B cell (primary cell): ENCODE measurements around the gene MAGI2. TPM values are rescaled to one million over a fixed set of nuclear protein-coding genes. Genes with fewer than 3 reads are reported as not detected.

Experiments used
- ATAC-seq: fragments of 200-7000 bp; cut with Tn5 transposase; one replicate; pipeline ENCODE4 v1.10.0; 2021; ENCODE audit warnings: low read depth, mild to moderate bottlenecking, moderate number of reproducible peaks, moderate library complexity
- CTCF ChIA-PET: fragments of 350-600 bp; sonication (Branson Sonifier 250); formaldehyde crosslinking; loops from one replicate; lab custom pipeline; 2021; ENCODE audit warnings: antibody characterized with exemption, inconsistent platforms; lab: Charles Lee
- POLR2A ChIA-PET: fragments of 350-600 bp; sonication (Branson Sonifier 250); formaldehyde crosslinking; loops from one replicate; lab custom pipeline; 2021; ENCODE audit warnings: antibody characterized with exemption; lab: Charles Lee
- DNase-seq: peaks from one replicate; pipeline ENCODE4 v3.0.0; 2013
- H2AFZ ChIP-seq: 2 replicates; pipeline ENCODE4 v1.6.1; 2012; ENCODE audit warnings: mild to moderate bottlenecking, low read depth, low read length; ENCODE audit not compliant: insufficient read depth, poor library complexity, severe bottlenecking
- H3K27ac ChIP-seq, 2 donors: 1 replicate in 1 of 2; 2 replicates in 1 of 2; pipeline ENCODE4 v1.5.1; 2012 to 2013; ENCODE audit warnings: low read length in 2 of 2, mild to moderate bottlenecking in 2 of 2, moderate library complexity in 1 of 2
- H3K27me3 ChIP-seq, 4 experiments: fragments of 200-600 bp in 1 of 4; sonication (generic) in 1 of 4; replicated peaks in 1 of 4; 1 replicate in 2 of 4; 2 replicates in 2 of 4; pipeline versions ENCODE4 v1.6.1 to v1.7.0; 2013 to 2016; ENCODE audit warnings: low read length in 3 of 4, mild to moderate bottlenecking in 2 of 4, mixed read lengths in 1 of 4, moderate library complexity in 1 of 4; ENCODE audit not compliant: insufficient read depth in 4 of 4, control insufficient read depth in 3 of 4; ENCODE audit errors: control extremely low read depth in 1 of 4
- H3K36me3 ChIP-seq, 2 experiments: replicated peaks in 1 of 2; 1 replicate in 1 of 2; 2 replicates in 1 of 2; pipeline versions ENCODE4 v1.6.1 to v1.7.1; 2013; ENCODE audit warnings: low read length in 1 of 2; ENCODE audit not compliant: insufficient read depth in 2 of 2, control insufficient read depth in 1 of 2; ENCODE audit errors: control extremely low read depth in 1 of 2, extremely low read depth in 1 of 2
- H3K4me1 ChIP-seq, 2 donors: fragments of 200-600 bp in 1 of 2; sonication (generic) in 1 of 2; 1 replicate in 1 of 2; 2 replicates in 1 of 2; pipeline versions ENCODE4 v1.5.1 to v1.6.1; 2013 to 2017; ENCODE audit warnings: low read length in 2 of 2; ENCODE audit not compliant: control insufficient read depth in 2 of 2, insufficient read depth in 2 of 2
- H3K4me2 ChIP-seq: replicated peaks from 2 replicates; pipeline ENCODE3; 2012; ENCODE audit warnings: mild to moderate bottlenecking, low read depth, low read length; ENCODE audit not compliant: poor library complexity, severe bottlenecking
- H3K4me3 ChIP-seq, 5 experiments: fragments of 200-600 bp in 1 of 5; sonication (generic) in 1 of 5; 1 replicate in 3 of 5; 2 replicates in 2 of 5; pipeline versions ENCODE4 v1.5.1 to v1.7.0; 2011 to 2016; ENCODE audit warnings: low read length in 4 of 5, mild to moderate bottlenecking in 4 of 5, low read depth in 2 of 5, control low read depth in 1 of 5, moderate library complexity in 1 of 5; ENCODE audit not compliant: insufficient read depth in 1 of 5; ENCODE audit errors: control extremely low read depth in 1 of 5, extremely low read depth in 1 of 5
- H3K79me2 ChIP-seq: fragments of 200-600 bp; sonication (generic); one replicate; pipeline ENCODE4 v1.6.0; 2016; ENCODE audit warnings: low read length; ENCODE audit not compliant: control insufficient read depth, insufficient read depth
- H3K9ac ChIP-seq: fragments of 200-600 bp; sonication (generic); 2 replicates; pipeline ENCODE4 v1.6.1; 2017; ENCODE audit warnings: mild to moderate bottlenecking, low read length, moderate library complexity
- H3K9me3 ChIP-seq, 3 donors: one replicate each; pipeline versions ENCODE4 v1.6.1 to v1.7.1; 2013; ENCODE audit warnings: low read length in 2 of 3; ENCODE audit not compliant: control insufficient read depth in 2 of 3, insufficient read depth in 1 of 3; ENCODE audit errors: control extremely low read depth in 1 of 3
- H4K20me1 ChIP-seq: 2 replicates; pipeline ENCODE4 v1.6.0; 2012; ENCODE audit warnings: mild to moderate bottlenecking, low read length; ENCODE audit not compliant: insufficient read depth, control insufficient read depth, poor library complexity, severe bottlenecking
- H3K27ac Mint-ChIP-seq: one replicate; pipeline ENCODE4 v1.8.0; 2021; ENCODE audit warnings: mixed read lengths
- H3K27me3 Mint-ChIP-seq: one replicate; pipeline ENCODE4 v1.8.0; 2021; ENCODE audit warnings: mixed read lengths
- H3K4me1 Mint-ChIP-seq: one replicate; pipeline ENCODE4 v1.8.0; 2021; ENCODE audit warnings: mixed read lengths
- H3K4me3 Mint-ChIP-seq: one replicate; pipeline ENCODE4 v1.8.0; 2021; ENCODE audit warnings: mixed read lengths
- H3K9me3 Mint-ChIP-seq: one replicate; pipeline ENCODE4 v1.8.0; 2022; ENCODE audit warnings: mixed read lengths; ENCODE audit not compliant: insufficient read depth
- CTCF ChIP-seq: fragments of 200-600 bp; IDR thresholded peaks from one replicate; pipeline ENCODE4 v1.8.0; 2022; ENCODE audit warnings: antibody characterized with exemption, mild to moderate bottlenecking
- EZH2 ChIP-seq: IDR thresholded peaks from 2 replicates; pipeline ENCODE4 v1.6.1; 2012; ENCODE audit warnings: borderline replicate concordance, low read depth, mild to moderate bottlenecking, moderate library complexity, low read length; ENCODE audit not compliant: insufficient read depth, poor library complexity, severe bottlenecking
- WGBS: methylation state at CpG from one replicate; pipeline ENCODE4 v1.1.5; 2013; ENCODE audit warnings: missing lambda C conversion rate; ENCODE audit not compliant: insufficient coverage; 5-methylcytosine and 5-hydroxymethylcytosine counted together
- intact Hi-C: fragments of 100-400 bp; cut with micrococcal nuclease; formaldehyde crosslinking; loops from one replicate; pipeline ENCODE4 v1.10.0; 2022
- polyA plus RNA-seq: library from polyadenylated mRNA; depleted of rRNA; stranded (reverse); fragments of >200 nt; gene quantifications from 2 replicates; pipeline ENCODE4 v1.2.3, GENCODE V29; 2012
- total RNA-seq, 2 donors: library from RNA; stranded (reverse); fragments of 120-200 nt in 1 of 2; gene quantifications; 1 replicate in 1 of 2; 2 replicates in 1 of 2; pipeline versions ENCODE4 v1.2.3 to v1.2.4, GENCODE V29; 2013 to 2022

MAGI2 gene
- total and polyA plus RNA-seq, 2 donors (not counting 1 experiment from before 2014, with no cell fraction given): 0.16 to 0.64 TPM

GRCh38 chr7:78501064-78501463 is 952.4 kb downstream of the MAGI2 start:
- Histone ChIP-seq H2AFZ (no peak overlapping the region), H3K4me1 (no peaks in the 10 kb centered on the region), H4K20me1 (no peaks in the 10 kb centered on the region), H3K9ac (no peak overlapping the region), H3K27me3 (no peaks in the 10 kb centered on the region), H3K9me3 (no peaks in the 10 kb centered on the region), H3K27ac (no peak overlapping the region), H3K4me2 (no peak overlapping the region), H3K36me3 (no peaks in the 10 kb centered on the region), H3K4me3 (no peak overlapping the region), H3K79me2 (no peaks in the 10 kb centered on the region)
- TF ChIP-seq EZH2 (no peak), CTCF (no peak)
- intact Hi-C loops: no loop called here
- POLR2A ChIA-PET: no interaction called here
- Mint-ChIP-seq H3K27ac (no peak overlapping the region), H3K27me3 (no peaks in the 10 kb centered on the region), H3K9me3 (no peaks in the 10 kb centered on the region), H3K4me1 (no peaks in the 10 kb centered on the region), H3K4me3 (no peak overlapping the region)
- CTCF ChIA-PET: no interaction called here
- DNase-seq: no peak
- WGBS: no CpG with 5 or more reads among the region's 2 CpGs
- no peak for ATAC-seq

GRCh38 chr7:78499971-78500370 is 953.5 kb downstream of the MAGI2 start:
- no peak for TF ChIP-seq CTCF
- TF ChIP-seq EZH2: no peak
- intact Hi-C loops: no loop called here

More at GRCh38 chr7:78499971-78500370, 953.5 kb downstream of the MAGI2 start:
- Histone ChIP-seq H3K79me2 (no peaks in the 10 kb centered on the region), H3K4me1 (no peaks in the 10 kb centered on the region), H3K27ac (no peak overlapping the region), H3K36me3 (no peaks in the 10 kb centered on the region), H3K27me3 (no peaks in the 10 kb centered on the region), H3K9ac (no peak overlapping the region), H3K4me2 (no peak overlapping the region), H4K20me1 (no peaks in the 10 kb centered on the region), H3K9me3 (no peaks in the 10 kb centered on the region), H2AFZ (no peak overlapping the region), H3K4me3 (no peak overlapping the region)
- H3K27me3 Mint-ChIP-seq: no peaks in the 10 kb centered on the region
- CTCF ChIA-PET: no interaction called here
- no peaks in the 10 kb centered on the region for H3K9me3 Mint-ChIP-seq
- DNase-seq (no peak), ATAC-seq (no peak)
- no CpG with 5 or more reads among the region's 2 CpGs for WGBS
- no peaks in the 10 kb centered on the region for H3K4me1 Mint-ChIP-seq
- no peak overlapping the region for H3K4me3 Mint-ChIP-seq
- POLR2A ChIA-PET: no interaction called here
- no peak overlapping the region for H3K27ac Mint-ChIP-seq
